HEK293T (cell line): ENCODE measurements around the gene FGL2.
"Not testable (repeated sequence)": the region's sequence is repeated elsewhere in the genome, so short reads cannot be mapped to it uniquely, and the experiment has no call there.

Source experiments
- CTCF ChIA-PET: fragments of 350-600 bp; formaldehyde crosslinking; extraction: SDS; loops from one replicate; lab custom pipeline; 2021; ENCODE audit warnings: antibody characterized with exemption, inconsistent platforms; lab: Yijun Ruan, JAX
- POLR2A ChIA-PET: fragments of 350-600 bp; formaldehyde crosslinking; extraction: SDS; loops from one replicate; lab custom pipeline; 2020; ENCODE audit warnings: antibody characterized with exemption, inconsistent platforms; lab: Yijun Ruan, JAX
- DNase-seq: peaks from one replicate; pipeline ENCODE4 v3.0.0; 2012; ENCODE audit warnings: mixed read lengths; ENCODE audit errors: extremely low spot score
- ARNT ChIP-seq: fragments of 450-650 bp; IDR thresholded peaks from 2 replicates; pipeline ENCODE4 v1.6.1; 2017; ENCODE audit warnings: mild to moderate bottlenecking
- BHLHE40 ChIP-seq: fragments of 450-650 bp; IDR thresholded peaks from 2 replicates; pipeline ENCODE4 v1.6.1; 2016; ENCODE audit warnings: mild to moderate bottlenecking, moderate library complexity, borderline replicate concordance
- CTBP1 ChIP-seq: fragments of 450-650 bp; IDR thresholded peaks from 2 replicates; pipeline ENCODE4 v1.6.1; 2016; ENCODE audit warnings: borderline replicate concordance
- ELF4 ChIP-seq: fragments of 450-650 bp; IDR thresholded peaks from 2 replicates; pipeline ENCODE4 v1.6.1; 2017; ENCODE audit warnings: antibody characterized with exemption
- FOXA1 ChIP-seq: fragments of 450-650 bp; IDR thresholded peaks from 2 replicates; pipeline ENCODE4 v1.6.1; 2016; ENCODE audit warnings: mild to moderate bottlenecking
- FOXK2 ChIP-seq: fragments of 450-650 bp; IDR thresholded peaks from 2 replicates; pipeline ENCODE4 v1.6.1; 2016; ENCODE audit warnings: mild to moderate bottlenecking
- FOXM1 ChIP-seq: fragments of 450-650 bp; IDR thresholded peaks from 2 replicates; pipeline ENCODE4 v1.6.1; 2017; ENCODE audit warnings: mild to moderate bottlenecking, borderline replicate concordance
- HDGF ChIP-seq: fragments of 450-650 bp; IDR thresholded peaks from 2 replicates; pipeline ENCODE4 v1.6.1; 2017; ENCODE audit warnings: antibody characterized with exemption, borderline replicate concordance
- L3MBTL2 ChIP-seq: fragments of 450-650 bp; conservative IDR thresholded peaks from 2 replicates; pipeline ENCODE4 v1.6.1; 2016; ENCODE audit warnings: mild to moderate bottlenecking
- LEF1 ChIP-seq: fragments of 450-650 bp; IDR thresholded peaks from 2 replicates; pipeline ENCODE4 v1.6.1; 2017; ENCODE audit warnings: mild to moderate bottlenecking, borderline replicate concordance
- NFRKB ChIP-seq: fragments of 450-650 bp; IDR thresholded peaks from 2 replicates; pipeline ENCODE4 v1.6.1; 2016; ENCODE audit warnings: mild to moderate bottlenecking, moderate library complexity
- PKNOX1 ChIP-seq: fragments of 450-650 bp; IDR thresholded peaks from 2 replicates; pipeline ENCODE4 v1.6.1; 2016
- SP1 ChIP-seq: fragments of 450-650 bp; IDR thresholded peaks from 2 replicates; pipeline ENCODE4 v1.6.1; 2017
- SUZ12 ChIP-seq: fragments of 450-650 bp; IDR thresholded peaks from 2 replicates; pipeline ENCODE4 v1.6.1; 2016; ENCODE audit warnings: mild to moderate bottlenecking
- TARDBP ChIP-seq: fragments of 450-650 bp; IDR thresholded peaks from 2 replicates; pipeline ENCODE4 v1.6.1; 2016
- ZNF384 ChIP-seq: fragments of 450-650 bp; IDR thresholded peaks from 2 replicates; pipeline ENCODE4 v1.6.1; 2016

The FGL2 gene

DNA sequence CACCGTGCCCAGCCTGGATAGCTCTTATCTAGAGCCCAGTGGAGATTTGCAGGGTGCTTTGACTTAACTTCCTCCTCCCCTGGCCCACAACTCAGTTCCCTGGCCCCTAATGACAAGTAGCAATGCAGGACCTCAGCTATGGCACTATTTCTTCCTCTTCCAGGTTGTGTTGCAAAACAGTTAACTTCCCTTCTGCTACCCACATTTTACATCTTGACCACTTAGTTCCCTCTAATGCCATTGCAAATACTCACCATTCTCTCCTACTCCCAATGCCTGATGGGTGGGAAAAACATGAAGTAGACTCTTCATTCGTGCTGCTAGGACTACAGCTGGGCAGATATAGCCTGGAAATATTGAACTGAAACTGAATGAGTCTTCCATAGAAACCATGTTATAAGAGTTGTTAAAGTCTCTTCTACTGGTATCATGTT is 39.1 kb upstream of the FGL2 start:
- no peak for DNase-seq
- ChIA-PET POLR2A (no interaction called here), CTCF (no interaction called here)
- TF ChIP-seq ZNF384, result no peak
- TF ChIP-seq FOXM1, result no peak
- TF ChIP-seq NFRKB, result no peak
- no peak for TF ChIP-seq L3MBTL2
- TF ChIP-seq BHLHE40, result no peak
- no peak for TF ChIP-seq LEF1

GRCh38 chr7:77235276-77235675 is 35.7 kb upstream of the FGL2 start:
- DNase-seq, result no peak
- POLR2A ChIA-PET, result no interaction called here
- TF ChIP-seq SP1, result no peak
- TF ChIP-seq BHLHE40, result no peak
- TF ChIP-seq ARNT, result no peak
- TF ChIP-seq FOXA1, result no peak
- no peak for TF ChIP-seq LEF1
- no peak for TF ChIP-seq FOXK2
- no peak for TF ChIP-seq CTBP1
- TF ChIP-seq TARDBP, result no peak
- TF ChIP-seq L3MBTL2, result no peak
- TF ChIP-seq SUZ12, result no peak
- no peak for TF ChIP-seq NFRKB
- TF ChIP-seq FOXM1, result no peak
- TF ChIP-seq ZNF384, result no peak
- TF ChIP-seq PKNOX1, result no peak
- CTCF ChIA-PET, result interaction anchor here (1.7 kb wide), 1 partner anchor 12 kb away, joined by 4 read pairs; no protein-coding TSS in a partner anchor

GRCh38 chr7:77232467-77232866 is 32.8 kb upstream of the FGL2 start:
- no peak for DNase-seq
- POLR2A ChIA-PET, result interaction anchor here (0.6 kb wide), 1 partner anchor 12 kb away, joined by 3 read pairs; no protein-coding TSS in a partner anchor
- TF ChIP-seq BHLHE40 (no peak), SP1 (no peak), FOXM1 (no peak), ZNF384 (no peak), NFRKB (no peak), ELF4 (no peak), L3MBTL2 (no peak), TARDBP (no peak), FOXK2 (no peak), LEF1 (no peak), PKNOX1 (no peak), HDGF (no peak), SUZ12 (no peak), CTBP1 (no peak), FOXA1 (no peak), ARNT (no peak)
- CTCF ChIA-PET, result no interaction called here

DNA sequence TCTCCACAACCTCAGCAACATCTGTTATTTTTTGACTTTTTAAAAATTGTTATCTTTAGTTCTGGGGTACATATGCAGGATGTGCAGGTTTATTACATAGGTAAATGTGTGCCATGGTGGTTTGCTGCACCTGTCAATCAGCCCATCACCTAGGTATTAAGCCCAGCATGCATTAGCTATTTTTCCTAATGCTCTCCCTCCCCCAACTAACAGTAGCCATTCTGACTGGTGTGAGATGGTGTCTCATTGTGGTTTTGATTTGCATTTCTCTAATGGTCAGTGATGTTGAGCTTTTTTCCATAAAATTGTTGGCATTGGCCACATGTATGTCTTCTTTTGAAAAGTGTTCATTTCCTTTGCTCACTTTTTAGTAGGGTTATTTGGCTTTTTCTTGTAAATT is 29.2 kb upstream of the FGL2 start:
- DNase-seq, POLR2A ChIA-PET, CTCF ChIA-PET: not testable (repeated sequence)

- TF ChIP-seq ARNT (no peak), ELF4 (no peak), SP1 (no peak), BHLHE40 (no peak), TARDBP (no peak), FOXK2 (no peak), FOXA1 (no peak), CTBP1 (no peak), LEF1 (no peak), FOXM1 (no peak), PKNOX1 (no peak)
- ChIA-PET POLR2A (no interaction called here), CTCF (interaction anchor here (1.6 kb wide), 1 partner anchor 21 kb away, joined by 7 read pairs; no protein-coding TSS in a partner anchor)
- no peak for DNase-seq
These were observed 26.8 kb upstream of the FGL2 start for GRCh38 chr7:77226357-77226839.

- ChIA-PET CTCF (interaction anchor here (0.8 kb wide), 1 partner anchor 24 kb away, joined by 4 read pairs; no protein-coding TSS in a partner anchor), POLR2A (no interaction called here)
- no peak for DNase-seq
- TF ChIP-seq LEF1 (no peak), HDGF (no peak), NFRKB (no peak), BHLHE40 (no peak), ZNF384 (no peak), L3MBTL2 (no peak), SUZ12 (no peak), FOXK2 (no peak), PKNOX1 (no peak), CTBP1 (no peak), FOXM1 (no peak), FOXA1 (no peak), TARDBP (no peak), ELF4 (no peak), SP1 (no peak)
These were observed 23.6 kb upstream of the FGL2 start for GRCh38 chr7:77223261-77223660.
